GM04503 (cell line): Measurements from ENCODE around the gene PNPLA6.

Experiments used
- DNase-seq: peaks from one replicate; pipeline ENCODE4 v3.0.0-alpha.2; 2012; ENCODE audit warnings: low read depth

PNPLA6 gene

GRCh38 chr19:7535047-7535997 lies at the start of gene PNPLA6:
PNPLA6 (plus strand) TSS chr19:7535717; CDS start chr19:7535789, 72 bp downstream.
- no peak for DNase-seq

GRCh38 chr19:7486923-7487322 lies 48.6 kb upstream of the PNPLA6 start:
- no peak for DNase-seq

- no peak for DNase-seq
Observed at GRCh38 chr19:7488736-7489353, 46.7 kb upstream of the PNPLA6 start, which contains the start of gene PEX11G. PEX11G (minus strand) TSS chr19:7489035; CDS start chr19:7489010, 25 bp downstream.

- DNase-seq = no peak
Observed at GRCh38 chr19:7489609-7490044, 45.9 kb upstream of the PNPLA6 start.

GRCh38 chr19:7492142-7492541 lies 43.4 kb upstream of the PNPLA6 start:
- DNase-seq = no peak

- DNase-seq = no peak
Observed at GRCh38 chr19:7492558-7492957, 43.0 kb upstream of the PNPLA6 start.

GRCh38 chr19:7494416-7495098 lies 41.0 kb upstream of the PNPLA6 start:
- DNase-seq = no peak

GRCh38 chr19:7497292-7497691 lies 38.2 kb upstream of the PNPLA6 start:
- no peak for DNase-seq

GRCh38 chr19:7500811-7501450 lies 34.6 kb upstream of the PNPLA6 start:
- no peak for DNase-seq

- no peak for DNase-seq
Observed at GRCh38 chr19:7502552-7502951, 33.0 kb upstream of the PNPLA6 start.

GRCh38 chr19:7504684-7505083 lies 30.8 kb upstream of the PNPLA6 start:
- DNase-seq = no peak

GRCh38 chr19:7505288-7505681 lies 30.2 kb upstream of the PNPLA6 start:
- DNase-seq = no peak

- no peak for DNase-seq
Observed at GRCh38 chr19:7505682-7506384, 29.7 kb upstream of the PNPLA6 start.

GRCh38 chr19:7506385-7507328 lies 28.9 kb upstream of the PNPLA6 start:
- DNase-seq = peak; percentile 63

GRCh38 chr19:7507884-7508283 lies 27.6 kb upstream of the PNPLA6 start:
- no peak for DNase-seq

GRCh38 chr19:7509625-7510024 lies 25.9 kb upstream of the PNPLA6 start:
- DNase-seq = no peak

GRCh38 chr19:7512400-7512851 lies 23.1 kb upstream of the PNPLA6 start:
- DNase-seq = no peak

- DNase-seq = no peak
Observed at GRCh38 chr19:7513809-7514642, 21.5 kb upstream of the PNPLA6 start.

- no peak for DNase-seq
Observed at GRCh38 chr19:7515110-7515644, 20.3 kb upstream of the PNPLA6 start.
